Mucosa of rectum (tissue), 2 donors: ENCODE results near the gene DGCR6L.
"Not testable (repeated sequence)": the region's sequence is repeated elsewhere in the genome, so short reads cannot be mapped to it uniquely, and the experiment has no call there.

Experiments used
- H3K27ac ChIP-seq, 2 donors: one replicate each; pipeline ENCODE4 v1.7.0; 2013; ENCODE audit warnings: inconsistent platforms in 2 of 2, low read depth in 2 of 2, low read length in 2 of 2
- H3K27me3 ChIP-seq, 2 donors: one replicate each; pipeline ENCODE4 v1.7.0; 2013; ENCODE audit warnings: low read length in 2 of 2; ENCODE audit not compliant: control insufficient read depth in 2 of 2, insufficient read depth in 2 of 2
- H3K36me3 ChIP-seq, 2 donors: one replicate each; pipeline ENCODE4 v1.7.0; 2013; ENCODE audit warnings: low read length in 2 of 2; ENCODE audit not compliant: control insufficient read depth in 2 of 2, insufficient read depth in 2 of 2
- H3K4me1 ChIP-seq, 2 donors: one replicate each; pipeline ENCODE4 v1.7.0; 2013; ENCODE audit warnings: low read length in 2 of 2, mild to moderate bottlenecking in 1 of 2; ENCODE audit not compliant: control insufficient read depth in 2 of 2, insufficient read depth in 2 of 2
- H3K4me3 ChIP-seq, 2 donors: one replicate each; pipeline ENCODE4 v1.7.0; 2013; ENCODE audit warnings: low read length in 2 of 2
- H3K9ac ChIP-seq, 2 donors: one replicate each; pipeline ENCODE4 v1.7.0; 2013; ENCODE audit warnings: low read length in 2 of 2, low read depth in 1 of 2, mild to moderate bottlenecking in 1 of 2
- H3K9me3 ChIP-seq, 2 donors: one replicate each; pipeline ENCODE4 v1.7.0; 2013; ENCODE audit warnings: low read length in 2 of 2; ENCODE audit not compliant: control insufficient read depth in 2 of 2
- donor health status: healthy.
- donor health status: Normal muscosa, but diverticular disease.

The DGCR6L gene

DNA sequence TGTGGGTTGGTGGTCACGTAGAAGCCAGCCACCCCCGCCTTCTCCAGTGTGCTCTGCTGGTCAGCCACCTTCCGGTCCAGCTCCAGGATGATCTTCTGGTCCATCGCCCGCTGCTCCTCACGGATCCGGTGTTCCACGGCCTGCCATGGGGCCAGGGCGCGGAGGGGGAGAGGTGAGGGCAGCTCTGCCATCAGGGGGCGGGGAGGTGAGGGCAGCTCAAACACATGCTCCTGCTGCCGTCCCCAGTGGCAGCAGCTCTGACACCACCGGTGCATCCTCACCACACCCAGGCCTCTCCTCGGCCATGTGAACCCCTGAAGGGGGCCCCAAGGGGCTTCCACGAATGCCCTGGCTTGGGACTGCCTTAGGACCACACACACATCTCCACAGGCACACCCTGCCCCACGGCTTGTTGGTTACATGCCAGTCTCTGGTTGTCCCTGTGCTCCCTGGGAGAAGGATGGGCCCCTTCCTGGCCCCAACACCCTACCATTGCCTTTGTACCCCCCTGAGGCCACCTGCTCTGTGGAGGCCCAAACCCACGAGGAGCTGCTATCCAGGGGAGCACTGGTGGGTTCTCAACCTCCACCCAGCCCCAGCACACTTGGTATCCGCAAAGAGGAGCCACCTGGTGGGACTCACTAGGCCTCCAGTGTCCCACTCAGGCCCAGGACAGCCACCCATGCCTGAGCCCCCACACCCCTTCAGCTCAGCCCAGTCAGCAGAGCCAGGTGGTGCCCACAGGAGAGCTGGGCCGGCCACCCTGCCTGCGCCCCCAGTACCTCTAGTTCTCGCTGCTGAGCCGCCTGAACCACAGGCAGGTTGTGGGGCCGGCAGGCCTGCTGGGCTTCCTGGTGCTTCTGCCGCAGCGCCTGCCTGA lies 4.3 kb downstream of the DGCR6L start:
- Histone ChIP-seq H3K4me3 (no peak overlapping the region), H3K27ac (no peak overlapping the region), H3K9me3 (no peaks in the 10 kb centered on the region), H3K36me3 (no peaks in the 10 kb centered on the region), H3K27me3 (no peaks in the 10 kb centered on the region), H3K9ac (no peak overlapping the region), H3K4me1 (peaks cover 5 to 14% of the 10 kb centered on the region in 2 donors)

DNA sequence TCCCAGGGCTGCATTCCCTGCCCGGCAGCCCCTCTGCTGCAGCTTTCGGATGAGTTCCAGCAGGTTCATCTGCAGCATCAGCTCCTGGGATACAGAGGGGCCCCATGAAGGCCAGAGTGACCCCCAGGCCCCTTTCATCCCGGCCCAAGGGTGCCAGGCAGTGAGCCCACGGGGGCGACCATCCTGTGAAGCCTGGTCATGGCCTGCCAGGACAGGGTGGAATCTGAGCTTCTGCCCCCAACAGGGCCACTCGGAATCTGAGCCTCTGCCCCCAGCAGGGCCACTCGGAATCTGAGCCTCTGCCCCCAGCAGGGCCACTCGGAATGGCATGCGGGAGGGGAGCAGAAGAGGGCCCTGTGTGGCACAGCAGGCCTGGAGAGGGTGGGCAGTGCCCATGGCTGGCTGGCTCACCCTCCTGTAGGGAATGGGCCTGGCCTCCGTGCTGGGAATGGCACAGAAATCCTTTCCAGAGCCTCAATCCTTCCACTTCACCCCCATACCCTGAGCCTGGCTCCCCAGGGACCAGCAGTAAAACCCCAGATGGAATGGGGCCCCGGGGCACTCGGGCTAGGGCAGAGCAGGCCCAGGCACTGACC lies 5.0 kb downstream of the DGCR6L start:
- not testable (repeated sequence) for H3K9ac ChIP-seq, H3K27me3 ChIP-seq, H3K36me3 ChIP-seq, H3K4me3 ChIP-seq, H3K27ac ChIP-seq, H3K9me3 ChIP-seq
- H3K4me1 ChIP-seq: peaks cover 5 to 11% of the 10 kb centered on the region in 2 donors

DNA sequence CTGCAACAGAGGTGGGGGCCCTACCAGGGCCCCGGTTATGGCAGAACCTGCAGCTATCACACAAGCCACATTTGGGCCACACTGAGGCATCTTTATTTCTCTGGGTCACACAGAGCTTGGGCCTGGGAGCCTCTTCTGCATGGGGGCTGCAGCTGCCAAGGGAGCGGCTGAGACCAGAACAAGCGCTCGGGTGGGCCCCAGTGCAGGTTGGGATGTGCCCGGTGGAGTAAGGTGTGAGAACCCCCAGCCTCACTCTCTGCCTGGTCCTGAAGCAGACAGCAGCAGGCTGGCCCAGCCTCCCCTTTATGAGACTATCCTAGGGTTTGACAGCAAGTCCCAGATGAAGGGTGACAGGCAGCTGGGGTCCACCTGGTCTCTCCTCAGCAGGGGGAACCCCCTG lies 5.7 kb downstream of the DGCR6L start:
- not testable (repeated sequence) for H3K36me3 ChIP-seq, H3K27ac ChIP-seq, H3K4me1 ChIP-seq, H3K4me3 ChIP-seq, H3K27me3 ChIP-seq, H3K9me3 ChIP-seq, H3K9ac ChIP-seq

DNA sequence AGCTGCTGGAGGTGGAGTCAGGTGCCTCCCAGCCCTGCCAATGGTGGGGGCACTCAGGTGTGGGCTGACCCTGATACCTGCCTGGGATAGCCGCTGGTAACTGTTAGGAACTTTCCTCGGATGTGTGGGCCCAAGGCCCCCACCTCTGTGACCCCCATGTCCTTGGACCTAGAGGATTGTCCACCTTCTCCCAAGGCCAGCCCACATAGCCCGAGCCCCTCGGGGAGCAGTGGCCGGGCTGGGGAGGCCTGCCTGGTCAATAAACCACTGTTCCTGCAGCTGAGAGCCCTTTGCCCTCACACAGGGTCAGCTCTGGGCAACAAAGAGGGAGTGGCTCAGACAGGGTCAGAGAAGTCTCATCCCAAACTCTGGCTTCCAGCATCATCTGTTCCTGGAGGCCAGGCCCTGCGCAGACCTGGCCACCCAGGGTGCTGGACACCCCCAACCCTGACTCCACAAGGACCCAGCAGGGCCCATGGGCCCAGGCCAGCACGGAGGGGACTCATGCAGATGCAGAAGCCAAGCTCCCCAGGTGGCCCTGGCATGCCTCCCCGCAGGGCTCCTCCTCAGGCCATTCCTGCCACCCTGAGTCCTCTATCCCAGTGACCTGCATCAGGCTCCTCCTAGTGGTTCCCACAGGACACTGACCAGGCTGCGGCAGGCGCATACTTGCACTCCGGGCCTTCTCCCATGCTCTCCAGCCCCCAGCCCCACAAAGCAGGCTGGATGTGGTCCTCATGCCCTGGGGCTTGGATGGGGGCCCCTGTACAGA lies 6.4 kb downstream of the DGCR6L start:
- not testable (repeated sequence) for H3K27ac ChIP-seq, H3K9me3 ChIP-seq, H3K4me1 ChIP-seq, H3K27me3 ChIP-seq, H3K36me3 ChIP-seq, H3K9ac ChIP-seq, H3K4me3 ChIP-seq

DNA sequence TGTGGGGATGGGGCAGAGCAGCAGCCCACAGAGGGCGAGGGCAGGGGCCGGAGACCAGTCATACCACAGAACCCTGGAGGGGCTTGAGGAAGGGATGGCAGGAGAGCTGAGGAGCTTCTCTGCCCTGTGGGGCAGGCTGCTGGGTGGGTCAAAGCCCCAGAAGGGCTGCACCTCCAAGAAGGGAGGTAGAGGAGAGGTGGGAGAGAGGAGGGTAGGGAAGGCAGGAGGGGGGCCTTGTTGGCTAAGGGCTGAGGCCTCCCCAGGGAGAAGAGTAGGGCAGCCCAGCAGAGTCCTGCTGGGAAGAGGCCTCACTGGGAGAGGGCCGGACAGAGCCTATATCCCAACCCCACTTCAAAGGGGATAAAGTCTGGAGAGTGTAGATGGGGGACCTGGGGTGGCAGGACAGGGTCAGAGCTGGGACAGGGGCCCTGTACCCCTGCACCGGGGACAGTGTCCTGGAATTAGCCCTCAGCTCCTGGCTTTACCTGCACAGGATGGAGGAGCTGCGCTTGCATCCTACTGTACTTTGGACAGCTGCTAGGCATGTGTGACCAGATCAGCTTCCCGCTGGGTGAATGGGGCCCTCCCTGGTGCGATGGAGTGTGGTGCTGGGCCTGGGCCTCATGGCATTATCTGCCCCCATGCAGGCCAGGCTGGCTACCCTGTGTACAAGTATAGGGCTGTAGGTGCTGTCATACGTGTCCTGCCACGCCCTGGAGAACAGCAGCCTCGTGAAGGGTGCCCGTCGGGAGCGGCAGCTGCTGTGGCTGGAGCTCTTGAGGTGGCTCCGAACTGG lies 7.3 kb downstream of the DGCR6L start:
- no peak overlapping the region for H3K9ac ChIP-seq
- H3K4me1 ChIP-seq: peaks cover 0 to 2% of the 10 kb centered on the region in 2 donors
- no peaks in the 10 kb centered on the region for H3K9me3 ChIP-seq
- H3K27ac ChIP-seq: no peak overlapping the region
- H3K27me3 ChIP-seq: no peaks in the 10 kb centered on the region
- no peak overlapping the region for H3K4me3 ChIP-seq
- no peaks in the 10 kb centered on the region for H3K36me3 ChIP-seq

DNA sequence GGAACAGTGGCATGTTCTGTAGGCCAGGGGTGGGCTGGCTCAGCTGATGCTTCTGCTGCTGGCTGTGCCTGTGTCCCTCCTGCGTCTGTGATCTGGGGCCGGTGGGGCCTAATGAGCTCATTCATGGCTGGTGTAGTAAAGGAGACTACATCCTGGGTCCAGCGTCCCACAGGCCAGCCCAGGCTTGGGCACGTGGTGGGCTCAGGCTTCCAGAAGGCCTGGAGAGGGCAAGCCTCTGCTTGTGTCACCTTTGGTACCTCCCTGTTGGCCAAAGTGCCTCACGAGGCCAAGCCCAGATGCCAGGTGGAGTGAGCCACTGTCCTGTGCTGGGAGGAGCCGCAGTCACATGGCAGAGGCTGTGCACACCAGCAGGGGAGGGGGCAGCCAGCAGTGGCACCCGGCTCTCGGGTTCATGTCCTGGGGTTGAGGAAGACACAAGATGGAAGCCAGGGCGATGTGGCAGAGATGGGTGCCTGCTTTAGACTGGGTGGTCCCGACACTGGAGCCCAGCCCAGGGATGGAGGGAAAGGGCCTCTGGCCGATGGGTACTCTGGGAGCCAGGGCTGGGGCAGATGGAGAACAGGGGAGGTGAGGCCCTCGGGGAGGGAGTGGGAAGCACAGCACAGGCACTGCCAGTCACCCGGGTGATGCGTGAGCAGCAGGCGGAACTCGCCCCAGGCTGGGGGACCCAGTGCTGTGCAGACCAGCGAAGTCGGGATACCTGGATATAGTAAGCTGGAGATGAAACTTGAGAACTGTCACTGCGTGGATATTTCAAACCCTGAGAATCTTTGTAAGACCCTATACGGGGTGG lies 8.4 kb downstream of the DGCR6L start:
- not testable (repeated sequence) for H3K9ac ChIP-seq, H3K4me3 ChIP-seq, H3K9me3 ChIP-seq

DNA sequence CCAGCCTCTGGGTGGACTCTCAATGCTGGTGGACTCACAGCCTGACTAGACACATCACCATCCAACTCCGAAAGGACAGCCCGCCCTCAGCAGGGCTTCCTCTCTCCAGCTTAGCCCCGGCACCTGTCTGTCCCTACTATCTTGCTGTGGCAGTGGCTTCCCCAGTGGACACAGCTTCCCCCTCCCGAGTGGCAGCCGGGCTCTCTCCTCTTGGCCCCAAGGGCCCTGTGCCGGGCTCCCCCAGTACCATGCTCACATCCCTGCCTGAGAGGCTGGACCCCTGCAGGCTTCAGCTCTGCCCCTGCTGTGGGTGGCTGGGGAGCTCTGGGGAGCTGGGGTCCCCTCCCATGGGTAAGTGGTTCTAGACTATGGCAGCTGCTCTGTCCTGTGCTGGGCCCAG lies 9.1 kb downstream of the DGCR6L start:
- not testable (repeated sequence) for H3K36me3 ChIP-seq, H3K27me3 ChIP-seq, H3K27ac ChIP-seq, H3K4me3 ChIP-seq, H3K9me3 ChIP-seq, H3K4me1 ChIP-seq, H3K9ac ChIP-seq

More for the DNA sequence above, 8.4 kb downstream of the DGCR6L start:
- H3K36me3 ChIP-seq, H3K4me1 ChIP-seq, H3K27me3 ChIP-seq, H3K27ac ChIP-seq: not testable (repeated sequence)

DNA sequence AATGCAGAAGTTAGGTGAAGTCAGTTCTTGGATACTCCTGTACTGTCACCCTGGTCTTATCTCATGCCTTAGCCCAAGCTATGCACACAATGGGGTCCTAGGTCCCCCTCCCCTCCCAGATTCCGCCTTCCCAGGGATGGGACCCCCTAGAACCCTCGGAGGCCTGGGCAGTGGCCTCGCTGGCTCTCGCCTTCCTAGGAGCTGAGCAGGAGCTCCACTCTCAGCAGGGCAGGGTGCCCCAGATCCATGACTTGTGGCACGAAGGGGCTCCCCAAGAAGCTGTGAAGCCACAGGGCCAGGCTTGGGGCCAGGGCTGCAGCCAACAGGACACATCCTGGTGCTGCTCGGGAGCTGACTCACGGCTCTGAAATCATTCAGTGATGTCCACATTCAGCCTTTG lies 9.7 kb downstream of the DGCR6L start:
- not testable (repeated sequence) for H3K27me3 ChIP-seq, H3K9me3 ChIP-seq, H3K36me3 ChIP-seq, H3K4me3 ChIP-seq, H3K27ac ChIP-seq, H3K9ac ChIP-seq, H3K4me1 ChIP-seq

DNA sequence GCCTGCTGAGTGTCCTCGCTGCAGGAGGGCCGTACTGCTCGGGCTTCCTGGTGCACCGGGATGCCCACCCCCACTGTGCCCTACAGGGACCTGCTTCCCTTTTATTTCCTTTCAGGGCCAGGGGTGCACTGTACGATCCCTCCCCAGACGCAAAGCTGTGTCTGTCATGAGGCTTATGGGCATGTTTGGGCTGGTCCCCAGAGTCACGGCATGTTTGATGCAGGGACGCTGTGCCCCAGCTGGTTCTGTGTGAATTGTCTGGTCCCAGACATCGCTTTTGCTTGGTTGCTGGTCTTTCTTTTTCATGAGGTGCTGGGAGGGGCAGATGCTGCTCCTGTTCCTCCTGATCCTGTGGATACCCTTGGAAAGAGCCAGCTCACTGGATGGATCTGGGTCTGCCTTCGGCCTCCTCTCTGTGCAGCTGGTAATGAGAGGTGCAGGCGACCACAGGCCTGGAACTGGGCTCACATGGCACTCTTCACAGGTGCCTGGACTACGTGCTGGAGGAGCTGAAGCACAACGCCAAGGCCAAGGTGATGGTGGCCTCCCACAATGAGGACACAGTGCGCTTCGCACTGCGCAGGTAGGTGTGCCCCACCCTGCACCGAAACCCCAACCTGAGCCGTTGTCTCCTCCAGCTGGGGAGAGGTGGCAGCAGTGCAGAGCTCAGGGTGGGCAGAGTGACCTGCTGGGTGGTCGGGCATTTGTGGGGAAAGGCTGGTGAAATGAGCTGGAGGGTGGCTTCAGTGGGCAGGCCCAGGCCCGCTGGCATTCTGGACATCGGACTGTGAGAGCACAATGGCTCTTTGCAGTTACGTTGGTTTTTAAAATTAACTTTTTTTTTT lies 10.8 kb downstream of the DGCR6L start:
- H3K9ac ChIP-seq, H3K4me3 ChIP-seq, H3K4me1 ChIP-seq, H3K27me3 ChIP-seq, H3K27ac ChIP-seq, H3K36me3 ChIP-seq, H3K9me3 ChIP-seq: not testable (repeated sequence)
